DMS53 (cell line): ENCODE data around the gene LRIT2.
A peak's percentile ranks its signal among the peaks of the same experiment; 100 is the strongest.

Experiments used
- DNase-seq: peaks from one replicate; lab custom pipeline; 2025; lab: John Stamatoyannopoulos, UW

Gene LRIT2

DNA sequence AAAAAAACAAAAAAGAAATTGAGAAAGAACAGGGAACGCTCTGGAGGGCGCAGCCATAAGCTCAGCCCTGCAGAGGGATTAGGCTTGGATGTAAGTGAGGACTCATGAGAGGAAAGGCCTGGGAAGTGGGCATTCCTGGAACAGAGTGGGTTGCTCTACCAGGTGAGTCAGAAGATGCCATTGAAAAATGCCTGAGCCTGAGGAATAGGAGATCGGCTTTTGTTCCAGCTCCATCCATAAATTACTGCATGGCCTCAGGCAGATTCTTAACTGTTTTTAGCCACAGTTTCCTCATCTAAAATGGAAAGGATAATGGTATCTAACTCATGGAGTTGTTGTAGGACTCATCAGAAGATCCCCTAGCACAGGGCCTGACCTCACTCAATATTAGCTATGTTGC is 18.4 kb upstream of the LRIT2 start:
- DNase-seq: no peak

GRCh38 chr10:84241185-84241790 is 15.9 kb upstream of the LRIT2 start, which contains the start of gene LRIT1:
LRIT1 (minus strand) TSS chr10:84241546; CDS start chr10:84241439, 107 bp downstream.
- DNase-seq: no peak

DNA sequence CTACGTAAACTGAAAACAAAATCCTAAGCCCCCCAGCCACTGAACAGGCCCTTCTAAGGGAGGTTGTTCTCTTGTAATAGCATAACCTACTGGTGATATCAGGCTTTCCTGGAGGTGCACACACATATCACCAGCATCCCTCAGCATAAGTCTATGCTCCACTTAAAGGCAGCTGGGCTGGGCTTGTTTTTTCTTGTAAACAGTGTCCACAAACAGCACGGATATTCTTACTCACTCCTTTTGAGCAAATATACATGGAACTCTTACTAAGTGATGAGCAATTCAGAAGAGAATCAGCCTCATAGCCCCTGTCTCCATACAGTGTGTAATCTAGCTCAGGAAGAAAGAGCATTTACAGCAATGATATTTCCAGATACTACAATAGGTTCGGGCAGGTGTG is 13.6 kb upstream of the LRIT2 start:
- DNase-seq: peak; percentile 24

GRCh38 chr10:84237199-84238051 is 12.1 kb upstream of the LRIT2 start:
- DNase-seq: no peak

DNA sequence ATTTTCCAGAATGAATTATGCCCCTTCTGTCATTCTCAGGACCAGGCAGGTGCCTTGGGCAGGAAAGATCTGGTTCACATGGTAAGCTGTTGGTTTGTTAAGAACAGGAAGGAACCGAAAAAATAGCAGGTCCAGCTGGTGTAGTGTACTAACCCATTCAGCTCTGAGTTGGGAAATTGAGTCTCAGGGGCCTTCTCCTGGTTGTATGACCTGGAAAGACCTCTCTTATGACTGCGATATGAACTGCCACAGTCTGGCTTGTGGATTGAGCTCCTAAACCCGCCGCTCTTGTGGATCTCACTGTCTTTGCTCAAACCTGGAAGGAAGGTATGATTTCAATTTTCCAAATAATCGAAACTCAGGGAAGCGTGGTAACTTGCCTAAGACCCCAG is 11.5 kb upstream of the LRIT2 start:
- no peak for DNase-seq

- DNase-seq: no peak
Observed at GRCh38 chr10:84235096-84235495, 9.8 kb upstream of the LRIT2 start.

DNA sequence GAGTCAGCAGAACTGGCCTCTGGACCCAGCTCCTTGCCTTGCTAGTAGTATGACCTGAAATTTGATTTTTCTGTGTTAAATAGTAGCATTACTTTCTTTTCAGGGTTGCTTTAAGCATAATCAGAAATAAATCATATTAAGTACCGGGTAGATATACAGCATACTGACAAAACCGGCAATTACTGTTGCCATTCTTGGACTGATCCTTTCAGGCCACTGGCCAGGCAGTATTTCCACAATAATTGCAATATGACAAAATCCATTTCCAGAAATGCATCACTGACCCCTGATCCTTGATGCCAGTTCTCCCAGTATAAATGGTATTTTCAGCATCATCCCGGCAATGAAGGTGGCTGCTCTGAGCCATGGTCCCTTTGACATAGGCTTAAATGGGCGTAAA is 9.1 kb upstream of the LRIT2 start:
- no peak for DNase-seq

DNA sequence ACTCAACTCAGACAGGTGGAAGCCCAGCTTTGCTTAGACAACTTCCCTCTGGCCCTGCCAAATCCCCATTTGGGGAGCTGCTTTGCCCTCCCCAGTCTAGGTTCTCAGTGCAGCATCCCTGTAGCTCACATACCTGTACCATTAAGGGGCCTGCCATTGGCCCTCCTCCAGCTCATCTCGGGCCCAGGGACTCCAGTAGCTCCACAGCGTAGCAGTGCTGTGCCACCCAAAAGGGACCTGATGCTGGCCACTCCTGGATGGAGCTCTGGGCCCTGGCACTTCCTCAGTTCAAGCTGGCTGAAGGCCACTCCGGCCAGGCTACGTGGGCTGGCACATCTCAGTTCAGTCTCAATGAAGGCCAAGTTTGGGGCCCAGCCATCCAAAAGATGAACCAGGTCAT is 8.6 kb upstream of the LRIT2 start:
- DNase-seq: no peak

- DNase-seq: no peak
Observed at GRCh38 chr10:84232376-84232775, 7.0 kb upstream of the LRIT2 start.

GRCh38 chr10:84230359-84230758 is 5.0 kb upstream of the LRIT2 start:
- no peak for DNase-seq

DNA sequence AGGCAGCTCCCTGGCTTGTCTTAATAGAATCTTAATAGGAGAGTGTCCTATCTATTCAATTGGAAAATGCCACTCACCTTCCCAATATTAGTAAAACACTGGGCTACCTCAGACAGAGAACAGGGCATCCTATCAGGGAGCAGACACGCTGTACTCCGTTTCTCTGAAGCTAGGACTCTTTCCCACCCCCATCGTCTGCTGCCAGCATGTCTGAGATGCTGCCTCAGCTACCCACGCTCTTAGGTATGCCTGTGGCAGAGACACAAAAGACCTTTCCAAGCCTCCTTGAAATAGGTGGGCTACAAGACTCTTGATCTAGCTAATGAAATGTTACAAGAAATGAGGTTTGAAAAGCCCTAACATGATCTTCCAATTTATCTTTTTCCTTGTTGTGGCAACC is 2.5 kb upstream of the LRIT2 start:
- DNase-seq: no peak

- DNase-seq: no peak
Observed at GRCh38 chr10:84226616-84227015, 1.3 kb upstream of the LRIT2 start.

DNA sequence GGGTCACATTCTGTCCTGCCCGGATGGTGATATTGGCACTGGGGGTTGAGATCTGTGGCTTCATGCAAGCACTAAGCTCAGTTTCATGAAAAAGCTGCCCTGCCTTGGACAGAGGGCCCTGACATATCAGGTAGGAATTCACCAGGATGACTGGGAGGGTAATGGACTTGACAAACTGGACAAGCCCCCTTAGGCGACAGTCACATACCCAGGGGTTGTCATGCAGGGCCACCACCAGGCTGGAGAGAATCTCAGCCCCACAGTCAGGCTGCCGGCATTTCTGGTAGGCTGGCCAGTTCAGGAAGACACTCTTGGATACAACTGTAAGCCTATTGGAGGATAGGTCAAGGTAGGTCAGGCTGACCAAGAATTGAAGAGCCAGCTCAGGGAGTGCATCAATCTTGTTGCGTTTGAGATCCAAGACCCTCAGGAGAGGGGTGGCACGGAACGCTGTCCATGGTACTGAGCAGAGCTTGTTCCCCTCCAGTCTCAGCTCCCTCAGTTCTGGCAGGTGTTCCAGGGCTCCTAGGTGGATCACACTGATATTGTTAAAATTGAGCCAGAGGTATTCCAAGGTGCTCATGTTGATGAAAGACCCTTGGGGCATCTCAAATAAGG is 824 bp downstream of the LRIT2 start:
- no peak for DNase-seq

GRCh38 chr10:84221916-84222315 is 3.4 kb downstream of the LRIT2 start:
- DNase-seq: no peak

DNA sequence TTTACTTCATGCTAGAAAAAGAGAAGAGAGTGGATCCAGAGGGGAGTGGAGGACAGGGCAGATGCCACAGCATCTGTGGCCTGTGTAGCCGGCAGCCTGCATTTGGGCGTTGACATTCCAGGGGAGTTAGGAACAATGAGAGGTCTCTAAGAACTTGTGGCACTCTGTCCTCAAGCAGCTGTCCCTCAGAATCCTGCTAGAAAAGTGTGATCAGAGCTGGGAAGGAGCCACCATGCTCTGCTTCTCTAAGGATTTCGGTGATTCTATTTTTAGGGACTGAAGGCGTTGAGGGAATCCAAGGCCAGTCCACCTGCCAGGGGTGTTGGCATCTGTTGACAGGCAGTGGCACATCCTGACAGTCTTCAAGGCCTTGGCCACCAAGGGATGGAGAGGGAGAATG is 7.6 kb downstream of the LRIT2 start:
- no peak for DNase-seq

GRCh38 chr10:84216834-84217233 is 8.5 kb downstream of the LRIT2 start:
- no peak for DNase-seq

DNA sequence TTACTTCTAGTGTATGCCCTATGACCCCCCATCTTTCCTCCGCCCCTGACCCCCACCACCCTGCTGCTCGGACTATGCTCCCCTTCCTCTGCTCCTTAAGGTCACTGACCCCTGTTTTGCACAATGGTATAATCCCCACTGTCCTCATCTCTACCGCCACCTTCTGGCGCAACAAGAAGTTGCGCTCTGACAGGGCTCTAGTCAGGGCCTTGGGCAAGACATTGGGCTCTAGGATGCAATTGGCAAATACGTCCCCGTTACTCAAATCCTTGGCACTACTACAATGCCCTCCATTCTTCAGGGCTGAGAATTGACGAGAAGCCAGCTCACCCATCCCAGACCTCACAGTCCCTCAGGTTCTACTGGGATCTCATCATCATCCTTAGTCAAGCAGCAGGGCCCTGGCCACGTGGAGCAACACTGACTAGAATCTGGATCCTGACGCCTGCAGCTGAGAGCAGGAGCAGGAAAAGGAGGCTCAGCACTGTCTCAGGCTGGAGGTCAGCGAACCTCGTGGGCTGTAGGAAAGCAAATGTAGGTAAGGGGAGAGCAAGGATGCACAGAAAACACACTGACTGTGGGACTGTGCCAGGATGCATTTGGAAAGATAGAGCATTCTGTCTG is 10.6 kb downstream of the LRIT2 start:
- peak; percentile 53 for DNase-seq

GRCh38 chr10:84214046-84214572 is 11.2 kb downstream of the LRIT2 start:
- peak; percentile 5 for DNase-seq

GRCh38 chr10:84213076-84213475 is 12.3 kb downstream of the LRIT2 start:
- no peak for DNase-seq

- no peak for DNase-seq
Observed at GRCh38 chr10:84212014-84212413, 13.3 kb downstream of the LRIT2 start.

- no peak for DNase-seq
Observed at GRCh38 chr10:84211566-84211965, 13.8 kb downstream of the LRIT2 start.

GRCh38 chr10:84208023-84208422 is 17.3 kb downstream of the LRIT2 start:
- no peak for DNase-seq
